ENCODE results near the gene CCSER1. TPM values are rescaled to one million over a fixed set of nuclear protein-coding genes. Genes with fewer than 3 reads are reported as not detected.

CCSER1 gene
- total RNA-seq, 4 donors from 2014 or later, result 13.3 to 54.6 (median 34.0) TPM

GRCh38 chr4:90727938-90728337 is 600.7 kb downstream of the CCSER1 start:
- intact Hi-C loops (cut with DNase I; ENCODE audit: low total_unique reads), result no loop called here

DNA sequence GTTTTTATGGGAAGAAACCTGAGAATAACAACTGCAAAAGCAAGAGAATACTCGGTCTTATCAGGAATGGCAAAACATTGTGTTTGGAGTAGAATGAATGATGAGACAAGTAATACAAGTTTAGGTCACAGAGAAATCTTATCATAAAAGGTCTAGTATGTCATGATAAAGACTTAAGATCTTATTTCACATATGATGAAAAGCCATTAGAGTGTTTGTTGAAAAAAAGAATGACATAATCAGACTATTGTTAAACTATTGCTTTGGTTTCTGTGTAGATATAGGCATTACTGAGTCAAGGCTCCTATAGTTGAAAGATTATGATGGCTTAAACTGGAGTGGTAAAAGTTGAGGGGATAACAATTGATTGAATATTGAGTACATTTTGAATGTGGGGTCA is 603.6 kb downstream of the CCSER1 start:
- TF ChIP-seq POLR2A (IDR thresholded peaks at IDR 0.05) (no peak), EP300 (IDR thresholded peaks at IDR 0.05; ENCODE audit: low read depth) (no peak), POLR2AphosphoS5 (IDR thresholded peaks at IDR 0.05) (no peak), CTCF (IDR thresholded peaks at IDR 0.05) (no peak)
- H3K9me3 ChIP-seq, result no peaks in the 10 kb centered on the region
- H3K4me1 ChIP-seq, result no peaks in the 10 kb centered on the region
- no peaks in the 10 kb centered on the region for H3K36me3 ChIP-seq
- in situ Hi-C loops (cut with MboI; ENCODE audit: low pct_ligation_motif_present in 1 of 4, low pct_unique_long_range_greater_than_20kb in 1 of 4, low sequenced_read_pairs in 3 of 4) (no loop called here), intact Hi-C loops (cut with DNase I; ENCODE audit: low total_unique reads) (no loop called here)
- no peak overlapping the region for H3K4me3 ChIP-seq
- DNase-seq, result no peak
- WGBS, 2 donors (ENCODE audit: low coverage in 1 of 2), result 86 to 90% methylated on average over 1 of the region's 1 CpG
- no peak overlapping the region for H3K27ac ChIP-seq
- no peaks in the 10 kb centered on the region for H3K27me3 ChIP-seq

More at GRCh38 chr4:90727938-90728337, 600.7 kb downstream of the CCSER1 start:
- no peaks in the 10 kb centered on the region for H3K27me3 ChIP-seq
- no peaks in the 10 kb centered on the region for H3K4me1 ChIP-seq
- H3K9me3 ChIP-seq, result no peaks in the 10 kb centered on the region
- DNase-seq, result no peak
- H3K27ac ChIP-seq, result no peak overlapping the region
- in situ Hi-C loops (cut with MboI; ENCODE audit: low pct_ligation_motif_present in 1 of 4, low pct_unique_long_range_greater_than_20kb in 1 of 4, low sequenced_read_pairs in 3 of 4), result no loop called here
- no peak overlapping the region for H3K4me3 ChIP-seq
- H3K36me3 ChIP-seq, result no peaks in the 10 kb centered on the region
- TF ChIP-seq POLR2AphosphoS5 (IDR thresholded peaks at IDR 0.05) (no peak), EP300 (IDR thresholded peaks at IDR 0.05; ENCODE audit: low read depth) (no peak), POLR2A (IDR thresholded peaks at IDR 0.05) (no peak), CTCF (IDR thresholded peaks at IDR 0.05) (no peak)

DNA sequence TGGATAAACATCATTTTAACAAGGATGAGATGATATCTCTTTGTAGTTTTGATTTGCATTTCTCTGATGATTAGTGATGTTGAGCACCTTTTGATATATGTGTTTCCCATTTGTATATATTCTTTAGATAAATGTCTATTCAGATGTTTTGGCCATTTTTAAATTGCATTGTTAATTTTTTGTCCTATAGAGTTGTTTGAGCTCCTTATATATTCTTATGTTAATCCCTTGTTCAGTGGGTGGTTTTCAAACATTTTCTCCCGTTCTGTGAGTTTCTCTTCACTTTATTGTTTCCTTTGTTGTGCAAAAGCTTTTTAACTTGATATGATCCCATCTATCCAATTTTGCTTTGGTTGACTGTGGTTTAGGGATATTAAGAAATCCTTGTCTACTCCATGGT is 606.0 kb downstream of the CCSER1 start:
- no peaks in the 10 kb centered on the region for H3K36me3 ChIP-seq
- H3K4me1 ChIP-seq, result no peaks in the 10 kb centered on the region
- intact Hi-C loops (cut with DNase I; ENCODE audit: low total_unique reads) (no loop called here), in situ Hi-C loops (cut with MboI; ENCODE audit: low pct_ligation_motif_present in 1 of 4, low pct_unique_long_range_greater_than_20kb in 1 of 4, low sequenced_read_pairs in 3 of 4) (no loop called here)
- H3K27me3 ChIP-seq, result no peaks in the 10 kb centered on the region
- H3K4me3 ChIP-seq, result no peak overlapping the region
- WGBS, 2 donors (ENCODE audit: low coverage in 1 of 2), result 67 to 71% methylated on average over 1 of the region's 1 CpG
- H3K27ac ChIP-seq, result no peak overlapping the region
- TF ChIP-seq EP300 (IDR thresholded peaks at IDR 0.05; ENCODE audit: low read depth), result no peak
- TF ChIP-seq POLR2AphosphoS5 (IDR thresholded peaks at IDR 0.05), result no peak
- TF ChIP-seq CTCF (IDR thresholded peaks at IDR 0.05), result no peak
- no peak for DNase-seq
- H3K9me3 ChIP-seq, result no peaks in the 10 kb centered on the region

- DNase-seq, result no peak
- TF ChIP-seq POLR2A (IDR thresholded peaks at IDR 0.05), result no peak
- TF ChIP-seq EP300 (IDR thresholded peaks at IDR 0.05; ENCODE audit: low read depth), result no peak
- TF ChIP-seq POLR2AphosphoS5 (IDR thresholded peaks at IDR 0.05), result no peak
- TF ChIP-seq CTCF (IDR thresholded peaks at IDR 0.05), result no peak
- H3K4me1 ChIP-seq, result no peaks in the 10 kb centered on the region
- H3K36me3 ChIP-seq, result no peaks in the 10 kb centered on the region
- H3K4me3 ChIP-seq, result no peak overlapping the region
- H3K9me3 ChIP-seq, result no peaks in the 10 kb centered on the region
- no peak overlapping the region for H3K27ac ChIP-seq
- H3K27me3 ChIP-seq, result no peaks in the 10 kb centered on the region
- in situ Hi-C loops (cut with MboI; ENCODE audit: low pct_ligation_motif_present in 1 of 4, low pct_unique_long_range_greater_than_20kb in 1 of 4, low sequenced_read_pairs in 3 of 4), result no loop called here
- WGBS, 2 donors (ENCODE audit: low coverage in 1 of 2), result 94 to 98% methylated on average over 4 of the region's 4 CpGs
- intact Hi-C loops (cut with DNase I; ENCODE audit: low total_unique reads), result no loop called here
Observed at GRCh38 chr4:90745176-90745575, 618.0 kb downstream of the CCSER1 start.
